GM12878 (cell line): ENCODE data around the gene SLC35G2. TPM values are rescaled to one million over a fixed set of nuclear protein-coding genes. Genes with fewer than 3 reads are reported as not detected.

Experiments used
- ATAC-seq: fragments of 200-7000 bp; cut with Tn5 transposase; 3 replicates; pipeline ENCODE4 v1.9.1; 2020; ENCODE audit warnings: mild to moderate bottlenecking, moderate library complexity
- BruUV-seq: library from RNA; stranded (reverse); fragments of 400-500 nt; replicated peaks from 2 replicates; lab custom pipeline; 2021; lab: Mats Ljungman, UMichigan
- CTCF ChIA-PET: fragments of 300-600 bp; sonication (Branson Sonifier 250); formaldehyde crosslinking; extraction: SDS; loops from one replicate; lab custom pipeline; 2021; ENCODE audit warnings: inconsistent platforms; lab: Yijun Ruan, JAX
- POLR2A ChIA-PET: fragments of 350-600 bp; formaldehyde crosslinking; extraction: SDS; loops from one replicate; lab custom pipeline; 2021; ENCODE audit warnings: inconsistent platforms; lab: Charles Lee
- RAD21 ChIA-PET: fragments of 300-600 bp; sonication (Branson Sonifier 250); formaldehyde crosslinking; loops from one replicate; lab custom pipeline; 2023; ENCODE audit warnings: antibody characterized with exemption; ENCODE audit not compliant: unreplicated experiment; lab: Charles Lee
- SMC1A ChIA-PET: fragments of 300-600 bp; sonication (Branson Sonifier 250); formaldehyde crosslinking; loops from one replicate; lab custom pipeline; 2023; ENCODE audit not compliant: unreplicated experiment, uncharacterized antibody; lab: Charles Lee
- DNase-seq: peaks from one replicate; pipeline ENCODE4 v3.0.0-alpha.2; 2011; ENCODE audit warnings: low read depth, low spot score
- FAIRE-seq: peaks from 3 replicates; lab custom pipeline; 2011; peaks lifted over from hg19 to GRCh38; lab: Jason Lieb, UNC
- H2AFZ ChIP-seq: 2 replicates; pipeline ENCODE4 v1.6.0; 2011; ENCODE audit warnings: low read depth, low read length, control low read depth; ENCODE audit not compliant: control insufficient read depth
- H3K27ac ChIP-seq: 2 replicates; pipeline ENCODE4 v1.5.1; 2011; ENCODE audit warnings: control low read depth; ENCODE audit not compliant: control insufficient read depth, insufficient read depth
- H3K27me3 ChIP-seq, 2 experiments: replicated peaks in 1 of 2; 2 replicates each; pipeline versions ENCODE4 v1.6.0 to v1.6.1; 2011; ENCODE audit warnings: low read length in 1 of 2; ENCODE audit not compliant: control insufficient read depth in 2 of 2, insufficient read depth in 2 of 2
- H3K36me3 ChIP-seq, 2 experiments: 2 replicates each; pipeline ENCODE4 v1.5.1; 2011; ENCODE audit warnings: low read length in 1 of 2; ENCODE audit not compliant: control insufficient read depth in 2 of 2, insufficient read depth in 2 of 2
- H3K4me1 ChIP-seq: 2 replicates; pipeline ENCODE4 v1.6.1; 2011; ENCODE audit warnings: mild to moderate bottlenecking, low read length, moderate library complexity, mixed read lengths; ENCODE audit not compliant: control insufficient read depth, insufficient read depth
- H3K4me2 ChIP-seq: 2 replicates; pipeline ENCODE4 v1.6.0; 2011; ENCODE audit warnings: control low read depth; ENCODE audit not compliant: control insufficient read depth, insufficient read depth
- H3K4me3 ChIP-seq: fragments of 200-600 bp; sonication (generic); 2 replicates; pipeline ENCODE4 v1.5.1; 2016
- H3K79me2 ChIP-seq: 2 replicates; pipeline ENCODE4 v1.6.0; 2011; ENCODE audit warnings: low read length; ENCODE audit not compliant: control insufficient read depth, insufficient read depth
- H3K9ac ChIP-seq: 2 replicates; pipeline ENCODE4 v1.8.0; 2011; ENCODE audit warnings: low read length, control low read depth, mixed read lengths; ENCODE audit not compliant: control insufficient read depth, insufficient read depth
- H3K9me3 ChIP-seq: replicated peaks from 3 replicates; pipeline ENCODE4 v1.5.1; 2011; ENCODE audit warnings: mild to moderate bottlenecking, low read length; ENCODE audit not compliant: control insufficient read depth, insufficient read depth
- H4K20me1 ChIP-seq: 2 replicates; pipeline ENCODE4 v1.6.0; 2011; ENCODE audit not compliant: control insufficient read depth, insufficient read depth
- ATF7 ChIP-seq: fragments of 450-650 bp; IDR thresholded peaks from 2 replicates; pipeline ENCODE4 v1.6.1; 2016; ENCODE audit warnings: low read depth, mild to moderate bottlenecking
- CBFB ChIP-seq: IDR thresholded peaks from 2 replicates; pipeline ENCODE4 v1.6.1; 2016; ENCODE audit warnings: antibody characterized with exemption, low read depth
- CBX3 ChIP-seq: fragments of 200-600 bp; sonication (generic); IDR thresholded peaks from 2 replicates; pipeline ENCODE4 v1.6.1; 2016; ENCODE audit warnings: low read depth, borderline replicate concordance
- E2F4 ChIP-seq: IDR thresholded peaks from 2 replicates; pipeline ENCODE4 v1.6.1; 2012; ENCODE audit warnings: low read depth, low read length, improper control_type of control experiment
- EGR1 ChIP-seq, 2 experiments: IDR thresholded peaks; 1 replicate in 1 of 2; 2 replicates in 1 of 2; pipeline ENCODE4 v1.6.1; 2011 to 2012; ENCODE audit warnings: low read depth in 2 of 2, low read length in 2 of 2, borderline replicate concordance in 1 of 2, mild to moderate bottlenecking in 1 of 2, moderate library complexity in 1 of 2
- NFXL1 ChIP-seq: fragments of 450-650 bp; IDR thresholded peaks from 2 replicates; pipeline ENCODE4 v1.6.1; 2017; ENCODE audit warnings: antibody characterized with exemption, mild to moderate bottlenecking, borderline replicate concordance
- TARDBP ChIP-seq: IDR thresholded peaks from 2 replicates; pipeline ENCODE4 v1.6.1; 2016; ENCODE audit warnings: borderline replicate concordance
- ZNF622 ChIP-seq: fragments of 450-650 bp; IDR thresholded peaks from 2 replicates; pipeline ENCODE4 v1.6.1; 2017; ENCODE audit warnings: mild to moderate bottlenecking, inconsistent platforms
- WGBS: methylation state at CpG from one replicate; pipeline ENCODE4 v1.1.6; 2016; ENCODE audit warnings: low lambda C conversion rate; ENCODE audit not compliant: insufficient replicate concordance, insufficient coverage; ENCODE audit errors: missing lambda C conversion rate; 5-methylcytosine and 5-hydroxymethylcytosine counted together
- in situ Hi-C: fragments of 300-500 bp; cut with MboI; formaldehyde crosslinking; loops from 9 replicates; pipeline ENCODE4 v1.14.3; 2018; ENCODE audit warnings: mixed read lengths
- intact Hi-C: fragments of 100-400 bp; cut with micrococcal nuclease; formaldehyde crosslinking; loops from one replicate; pipeline ENCODE4 v1.14.2; 2022; ENCODE audit not compliant: unreplicated experiment
- polyA plus RNA-seq, 11 experiments: library from polyadenylated mRNA; depleted of rRNA in 4 of 11; unstranded in 6 of 11; stranded (reverse) in 5 of 11; fragments of >200 nt; fragmentation: Nextera tagmentation in 4 of 11; fragmentation: Illumina TruSeq in 1 of 11; extraction: Ambion mirVana in 4 of 11; extraction: Trizol in 1 of 11; gene quantifications; 1 replicate in 1 of 11; 2 replicates in 10 of 11; pipeline versions ENCODE4 v1.2.1 to v1.2.3, GENCODE V29; 2011 to 2016; ENCODE audit warnings: inconsistent platforms in 2 of 11, missing spikeins in 2 of 11, low read depth in 1 of 11
- total RNA-seq, 4 experiments: library from RNA; depleted of rRNA in 3 of 4; stranded (reverse); fragments of >200 nt in 3 of 4; fragmentation: Illumina TruSeq in 1 of 4; extraction: Trizol in 1 of 4; gene quantifications; 2 replicates each; pipeline versions ENCODE4 v1.2.1 to v1.2.3, GENCODE V29; 2013 to 2021

SLC35G2 gene
- total and polyA plus RNA-seq, 10 of the 15 experiments (the other 5 are each of a cell fraction or from before 2014, with no cell fraction given): 0.11 to 1.9 (median 0.27) TPM

- no peak for TF ChIP-seq E2F4
- no peak for TF ChIP-seq ZNF622
- TF ChIP-seq ATF7: no peak
- TF ChIP-seq TARDBP: no peak
These were observed 16.3 kb downstream of the SLC35G2 start (continued) for GRCh38 chr3:136835089-136835812.

GRCh38 chr3:136835813-136836510 lies 17.0 kb downstream of the SLC35G2 start:
- ATAC-seq (no peak), FAIRE-seq (no peak), DNase-seq (no peak)
- Histone ChIP-seq H3K4me3 (no peak overlapping the region), H3K4me2 (no peak overlapping the region), H3K4me1 (no peaks in the 10 kb centered on the region), H3K79me2 (no peaks in the 10 kb centered on the region), H4K20me1 (no peaks in the 10 kb centered on the region), H3K27me3 (no peaks in the 10 kb centered on the region), H3K36me3 (no peaks in the 10 kb centered on the region), H2AFZ (no peak overlapping the region), H3K27ac (no peak overlapping the region), H3K9me3 (no peaks in the 10 kb centered on the region), H3K9ac (no peak overlapping the region)
- ChIA-PET SMC1A (interaction anchor here (1.1 to 1.2 kb wide), 2 partner anchors 11 to 22 kb away, joined by 3 read pairs; no protein-coding TSS in a partner anchor), POLR2A (interaction anchor here (0.5 kb wide), 1 partner anchor 1662 kb away, joined by 3 read pairs; no protein-coding TSS in a partner anchor), RAD21 (interaction anchor here (1.1 kb wide), 1 partner anchor 83 kb away, joined by 4 read pairs; the partner anchor contains the start of gene STAG1), CTCF (interaction anchor here (1.1 kb wide), 1 partner anchor 84 kb away, joined by 3 read pairs; no protein-coding TSS in a partner anchor)
- BruUV-seq: no TSS peak
- TF ChIP-seq NFXL1 (no peak), CBX3 (no peak), CBFB (no peak), EGR1 (IDR thresholded peaks at IDR 0.05; ENCODE audit: borderline replicate concordance in 1 of 2, low read depth in 2 of 2, low read length in 2 of 2) (no peak)
- intact Hi-C loops (no loop called here), in situ Hi-C loops (no loop called here)
- WGBS: 82% methylated on average over 2 of the region's 3 CpGs
